HG03025 (cell line): ENCODE data around the gene LCP1.

Experiments
- ATAC-seq: cut with Tn5 transposase; IDR thresholded peaks from one replicate; pipeline ENCODE4 v1.9.1; 2021; ENCODE audit warnings: mild to moderate bottlenecking, moderate library complexity; ENCODE audit not compliant: unreplicated experiment, low FRiP score

The LCP1 gene

GRCh38 chr13:46160471-46161066, 21.4 kb downstream of the LCP1 start:
- no peak for ATAC-seq

GRCh38 chr13:46160065-46160464, 21.9 kb downstream of the LCP1 start:
- no peak for ATAC-seq

- ATAC-seq, result no peak
These were observed 23.0 kb downstream of the LCP1 start for GRCh38 chr13:46158983-46159382.

- no peak for ATAC-seq
These were observed 23.8 kb downstream of the LCP1 start for GRCh38 chr13:46158222-46158621.

- no peak for ATAC-seq
These were observed 27.7 kb downstream of the LCP1 start for GRCh38 chr13:46154136-46154801.

GRCh38 chr13:46152627-46153328, 29.2 kb downstream of the LCP1 start:
- no peak for ATAC-seq

GRCh38 chr13:46150134-46150693, 31.8 kb downstream of the LCP1 start:
- no peak for ATAC-seq

- no peak for ATAC-seq
These were observed 32.5 kb downstream of the LCP1 start for GRCh38 chr13:46149272-46150133.

GRCh38 chr13:46146898-46147297, 35.1 kb downstream of the LCP1 start:
- ATAC-seq, result no peak

GRCh38 chr13:46145950-46146349, 36.0 kb downstream of the LCP1 start:
- ATAC-seq, result no peak

GRCh38 chr13:46145135-46145534, 36.8 kb downstream of the LCP1 start:
- no peak for ATAC-seq

GRCh38 chr13:46143184-46143701, 38.7 kb downstream of the LCP1 start:
- no peak for ATAC-seq

GRCh38 chr13:46142776-46143175, 39.2 kb downstream of the LCP1 start:
- ATAC-seq, result no peak

GRCh38 chr13:46140044-46140443, 41.9 kb downstream of the LCP1 start:
- no peak for ATAC-seq

- ATAC-seq, result no peak
These were observed 44.2 kb downstream of the LCP1 start for GRCh38 chr13:46137627-46138317.

- no peak for ATAC-seq
These were observed 45.3 kb downstream of the LCP1 start for GRCh38 chr13:46136688-46137087.

- ATAC-seq, result no peak
These were observed 46.9 kb downstream of the LCP1 start for GRCh38 chr13:46134961-46135522.

- ATAC-seq, result no peak
These were observed 47.5 kb downstream of the LCP1 start for GRCh38 chr13:46134494-46134893.

GRCh38 chr13:46132109-46132508, 49.9 kb downstream of the LCP1 start:
- ATAC-seq, result no peak
